GM19438 (cell line): ENCODE results near the gene CIB2.

Experiments used
- ATAC-seq: cut with Tn5 transposase; IDR thresholded peaks from one replicate; pipeline ENCODE4 v1.9.1; 2021; ENCODE audit warnings: low read depth; ENCODE audit not compliant: unreplicated experiment

CIB2 gene

DNA sequence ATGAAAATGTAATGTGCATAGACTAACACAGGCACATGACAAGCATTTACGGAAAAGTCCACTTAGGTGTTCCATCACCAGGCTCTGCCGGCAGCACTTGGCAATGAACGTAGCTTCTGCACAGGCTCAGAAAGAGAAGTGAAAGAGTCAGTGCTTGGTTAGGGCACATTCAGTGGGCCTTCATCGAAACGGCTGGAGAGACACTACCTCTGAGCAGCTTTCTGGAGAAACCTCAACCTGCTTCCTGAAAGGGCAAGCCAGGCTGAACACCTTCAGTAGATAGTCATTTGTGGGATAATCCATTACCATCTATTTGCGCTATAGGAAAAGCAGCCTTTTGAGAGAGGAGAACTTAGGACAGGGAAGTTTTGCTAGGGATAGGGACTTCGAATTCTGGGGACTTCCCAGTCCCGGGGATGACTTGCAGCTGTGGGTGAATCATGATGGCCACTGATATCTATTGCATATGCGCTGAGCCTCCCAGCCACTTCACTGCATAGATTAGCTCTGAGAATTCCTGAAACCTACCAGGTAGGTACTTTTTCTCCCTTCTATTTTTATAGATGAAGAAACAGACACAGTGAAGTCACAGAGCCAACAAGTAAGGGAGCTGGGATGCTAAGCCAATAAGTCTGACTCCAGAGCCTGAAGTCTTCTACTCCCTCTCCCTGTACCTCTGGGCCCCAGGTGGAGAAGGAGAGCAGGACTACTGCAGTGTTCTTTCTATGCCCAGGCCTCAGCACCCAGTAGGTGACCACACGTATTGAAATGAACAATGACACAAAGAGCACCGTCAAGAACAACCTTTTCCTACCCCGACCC, 43.1 kb downstream of the CIB2 start:
- ATAC-seq = no peak

DNA sequence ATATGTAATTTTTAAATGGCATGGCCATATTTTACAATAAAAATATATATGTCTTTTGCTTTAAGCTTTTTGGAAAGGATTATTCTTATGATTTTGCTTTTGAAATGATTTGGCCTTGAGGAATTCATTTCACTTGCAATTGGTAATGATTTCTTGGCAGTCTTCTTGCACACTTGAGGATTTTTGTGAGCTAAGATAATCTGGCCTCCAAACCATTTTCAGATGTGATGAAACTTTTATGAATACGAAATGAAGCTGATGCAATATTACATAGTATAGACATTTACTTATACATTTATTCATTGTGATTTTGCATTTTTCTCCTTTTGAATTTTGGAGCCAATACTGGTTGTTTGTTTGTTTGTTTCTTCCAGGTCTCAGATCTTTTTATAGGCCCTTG, 45.3 kb downstream of the CIB2 start:
- no peak for ATAC-seq

DNA sequence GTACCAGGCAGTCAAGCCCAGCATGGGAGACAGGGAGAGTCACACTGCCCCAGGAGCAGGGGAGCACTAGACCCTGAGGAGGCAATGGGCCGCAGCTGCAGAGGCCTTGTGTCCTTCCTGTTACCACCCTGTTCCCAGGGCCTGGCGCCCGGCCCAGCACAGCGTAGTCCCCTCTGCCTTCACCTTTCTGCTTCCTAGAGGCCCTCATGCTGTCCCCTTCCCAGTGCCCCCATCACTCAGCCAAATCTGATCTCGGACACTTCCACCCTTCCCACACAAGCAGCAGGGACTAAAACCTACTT, 46.8 kb downstream of the CIB2 start:
- no peak for ATAC-seq

DNA sequence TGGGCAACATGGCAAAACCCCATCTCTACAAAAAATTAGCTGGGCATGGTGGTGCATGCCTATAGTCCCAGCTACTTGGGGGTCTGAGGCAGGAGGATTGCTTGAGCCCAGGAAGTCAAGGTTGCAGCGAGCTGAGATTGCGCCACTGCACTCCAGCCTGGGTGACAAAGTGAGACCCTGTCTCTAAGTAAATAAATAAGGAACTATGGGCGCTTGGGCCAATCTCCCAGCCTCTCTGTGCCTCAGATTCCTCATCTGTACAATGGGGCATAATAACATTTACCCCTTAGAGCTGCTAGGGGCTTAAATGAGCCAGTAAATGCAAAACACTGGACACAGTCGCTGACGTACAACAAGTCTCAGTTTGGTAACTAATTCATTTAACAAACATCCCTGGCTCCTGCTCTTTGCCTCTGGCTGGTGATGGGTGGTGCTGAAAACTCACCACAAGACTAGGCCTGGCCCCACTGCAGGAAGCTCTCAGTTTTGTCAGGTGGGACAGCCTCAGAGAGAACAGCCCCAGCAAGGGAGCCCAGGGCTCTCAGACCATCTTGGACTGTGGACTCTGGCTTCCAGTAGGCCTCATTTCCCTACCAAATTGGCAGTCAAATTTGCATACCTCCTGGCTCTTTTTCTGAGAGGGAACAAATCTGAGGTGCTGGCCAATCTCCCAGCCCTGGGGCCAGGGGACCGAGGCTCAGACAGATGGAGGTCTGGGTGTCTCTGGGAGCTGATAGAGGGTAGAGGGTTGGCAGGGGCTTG, 47.4 kb downstream of the CIB2 start:
- ATAC-seq = peak; percentile 63

DNA sequence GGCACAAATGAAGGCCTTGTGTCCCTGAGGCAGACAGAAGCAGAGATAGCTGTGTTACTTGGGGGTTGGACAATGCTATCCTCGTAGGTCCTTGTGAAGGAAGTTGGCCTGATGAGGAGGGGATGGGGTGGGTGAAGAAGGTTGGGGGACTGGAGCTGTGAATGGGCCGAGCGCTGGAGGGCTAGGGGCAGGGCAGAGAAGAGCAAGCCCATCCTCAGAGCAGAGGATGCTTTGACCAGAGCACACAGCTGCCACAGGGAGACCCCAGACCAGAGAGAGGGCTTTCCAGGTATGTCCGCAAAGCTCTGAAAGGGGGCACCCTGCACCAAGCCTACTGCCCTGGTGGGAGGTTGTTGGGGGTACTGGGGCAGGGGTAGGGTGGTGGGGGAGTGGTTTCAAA, 48.1 kb downstream of the CIB2 start:
- ATAC-seq = no peak

DNA sequence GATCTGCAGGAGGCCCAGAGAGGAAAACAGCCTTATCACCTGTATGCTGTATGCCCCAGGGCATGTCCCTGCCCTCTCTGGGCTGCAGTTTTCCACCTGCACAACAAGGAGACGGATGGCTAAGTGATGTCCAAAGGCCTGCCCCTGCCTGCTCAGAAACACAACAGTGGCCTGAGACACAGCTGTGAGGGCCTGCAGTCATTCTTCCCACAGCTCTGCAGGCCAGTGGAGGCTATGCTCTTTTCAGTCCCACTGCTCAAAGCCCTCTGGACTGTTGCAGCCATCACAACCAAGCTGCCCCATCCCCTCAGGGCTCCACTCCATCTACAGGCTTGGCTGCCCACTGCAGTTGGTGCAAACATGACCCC, 48.5 kb downstream of the CIB2 start:
- ATAC-seq = no peak

DNA sequence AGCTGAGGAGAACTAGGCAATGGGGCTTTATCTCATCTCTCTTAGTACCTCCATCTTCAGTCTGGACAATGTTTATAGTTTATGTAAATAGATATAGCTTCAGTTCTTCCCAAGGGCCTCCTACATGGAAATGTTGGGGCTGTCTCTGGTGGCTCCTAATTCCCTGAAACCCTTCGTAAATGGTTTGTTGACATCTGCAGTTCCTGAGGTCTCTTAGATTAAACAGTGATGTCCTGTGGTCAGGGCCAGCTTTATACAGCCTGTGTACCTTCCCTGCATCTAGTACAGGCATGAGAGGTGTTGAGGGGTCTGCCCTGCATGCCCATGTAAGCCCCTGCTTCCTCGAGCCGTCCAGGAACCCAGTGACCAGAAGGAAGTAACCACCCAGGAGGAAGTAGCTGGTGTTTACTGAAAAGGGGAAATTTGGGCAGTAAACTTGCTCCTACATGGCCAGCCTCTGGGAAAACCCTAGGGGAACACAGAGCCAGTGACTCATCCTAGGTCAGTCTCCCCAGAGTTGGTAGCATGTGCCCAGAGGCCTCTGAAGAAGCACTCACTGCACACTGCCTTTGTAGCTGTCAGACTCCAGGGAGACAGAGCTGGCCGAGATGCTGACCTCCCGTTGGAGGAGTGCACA, 49.0 kb downstream of the CIB2 start:
- ATAC-seq = no peak

DNA sequence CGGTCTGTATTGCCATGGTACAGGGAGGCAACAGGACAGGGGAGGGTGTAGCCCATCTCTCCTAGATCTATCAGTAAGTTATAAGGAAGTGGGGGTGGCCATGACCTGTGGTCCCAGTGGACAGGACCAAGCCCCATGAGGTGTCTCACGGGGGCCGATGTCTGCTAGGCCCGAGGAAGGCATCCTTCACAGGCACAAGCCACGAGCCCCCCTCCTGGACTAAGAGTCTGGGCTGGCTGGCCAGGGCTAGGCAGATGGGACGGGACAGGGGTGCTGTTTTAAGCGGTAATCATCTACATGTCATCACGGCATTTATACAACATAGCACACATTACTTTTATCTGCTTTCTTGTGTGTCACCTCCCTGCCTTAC, 51.2 kb downstream of the CIB2 start:
- ATAC-seq = no peak

DNA sequence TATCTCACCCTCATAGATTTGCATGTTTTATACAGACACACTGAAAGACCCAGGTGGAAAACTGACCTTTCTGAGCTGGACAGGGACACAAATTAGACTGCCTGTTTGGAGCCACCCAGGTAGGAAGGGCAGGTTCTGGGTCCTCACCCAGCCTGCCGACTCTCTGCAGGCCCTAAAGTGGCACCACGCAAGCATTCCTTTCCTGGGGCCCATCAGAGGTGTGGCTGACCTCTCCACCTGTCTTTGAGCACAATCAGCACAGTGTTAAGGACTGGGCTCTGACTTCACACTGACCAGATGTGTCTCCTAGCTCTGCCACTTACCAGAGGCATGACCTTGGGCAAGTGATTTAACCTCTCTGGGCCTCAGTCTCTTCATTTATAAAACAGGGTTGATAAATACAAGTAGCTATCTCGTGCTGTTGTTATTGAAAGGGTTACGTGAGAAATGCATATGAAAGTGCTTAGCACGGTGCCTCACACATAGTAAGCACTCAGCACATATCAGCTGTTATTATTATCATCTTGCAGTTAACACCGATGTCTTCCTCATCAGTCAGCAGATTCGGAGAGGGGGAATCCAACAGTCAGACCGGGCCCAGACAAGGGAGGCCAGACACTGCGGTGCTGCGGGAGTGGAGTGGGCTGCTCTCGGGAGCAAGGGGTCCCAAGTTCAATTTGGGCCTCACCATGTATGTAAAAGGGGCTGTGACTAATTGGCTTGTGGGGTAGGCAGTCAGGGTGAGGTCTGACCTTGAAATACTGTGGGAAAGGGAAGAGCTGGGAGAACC, 51.8 kb downstream of the CIB2 start:
- no peak for ATAC-seq

DNA sequence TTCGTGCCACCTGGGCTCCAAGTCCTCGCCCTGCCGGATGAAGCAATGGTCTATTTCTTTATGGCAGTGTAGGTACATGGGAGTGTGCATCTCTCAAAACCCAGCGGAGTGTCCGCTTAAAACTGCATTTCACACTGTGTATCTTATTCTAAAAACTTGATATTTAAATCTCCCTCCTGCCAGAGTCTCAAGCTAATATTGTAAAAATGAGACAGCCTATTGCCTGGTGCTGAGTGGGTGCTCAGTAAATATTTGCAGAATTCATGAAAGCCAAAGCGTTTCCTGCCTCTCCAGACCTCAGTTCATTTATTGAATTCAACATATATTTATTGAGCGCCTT, 53.4 kb downstream of the CIB2 start:
- ATAC-seq = no peak

DNA sequence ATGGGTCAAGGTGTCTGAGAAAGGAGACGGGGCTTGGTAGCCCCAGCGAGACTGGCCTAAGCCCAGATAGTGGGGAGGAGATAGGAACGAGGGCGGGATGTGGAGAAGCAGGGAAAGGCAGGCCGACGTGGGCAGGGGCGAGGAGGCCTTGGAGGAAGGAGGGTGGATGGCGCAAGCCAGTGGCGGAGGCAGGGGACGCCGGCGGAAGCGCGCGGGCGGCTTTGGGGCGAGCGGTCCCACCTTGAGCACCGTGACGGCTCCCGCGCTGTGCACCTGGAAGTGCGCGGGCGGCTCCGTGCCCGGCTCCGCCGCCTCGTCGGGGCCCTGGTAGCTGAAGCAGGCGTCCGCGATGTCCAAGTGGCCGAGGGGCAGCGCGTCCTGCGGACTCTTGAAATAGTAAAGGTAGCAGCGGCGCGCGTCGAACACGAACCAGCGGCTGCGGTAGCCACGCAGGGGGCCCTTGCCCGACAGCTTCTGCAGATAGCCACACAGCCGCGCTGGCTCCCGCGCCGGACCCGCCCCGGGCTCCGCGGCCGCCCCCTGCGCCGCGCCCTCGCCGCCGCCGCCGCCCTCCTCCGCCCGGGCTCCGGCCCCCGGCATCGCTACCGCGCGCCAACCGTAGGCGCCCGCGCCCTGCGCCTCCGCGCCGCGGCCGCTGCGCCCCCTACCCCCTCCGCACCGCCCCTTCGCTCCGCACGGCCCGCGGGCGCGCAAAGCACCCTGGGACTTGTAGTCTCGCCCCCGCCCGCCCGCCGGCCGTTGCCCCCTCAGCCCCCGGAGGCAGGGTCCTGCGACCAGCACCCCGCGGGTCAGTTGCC, 54.0 kb downstream of the CIB2 start, which contains the start of gene TBC1D2B:
TSS of gene TBC1D2B (minus strand) at position 659 of the 818 bp plus-strand sequence. CDS start at position 600, 59 bp downstream.
- ATAC-seq = peak; percentile 62

DNA sequence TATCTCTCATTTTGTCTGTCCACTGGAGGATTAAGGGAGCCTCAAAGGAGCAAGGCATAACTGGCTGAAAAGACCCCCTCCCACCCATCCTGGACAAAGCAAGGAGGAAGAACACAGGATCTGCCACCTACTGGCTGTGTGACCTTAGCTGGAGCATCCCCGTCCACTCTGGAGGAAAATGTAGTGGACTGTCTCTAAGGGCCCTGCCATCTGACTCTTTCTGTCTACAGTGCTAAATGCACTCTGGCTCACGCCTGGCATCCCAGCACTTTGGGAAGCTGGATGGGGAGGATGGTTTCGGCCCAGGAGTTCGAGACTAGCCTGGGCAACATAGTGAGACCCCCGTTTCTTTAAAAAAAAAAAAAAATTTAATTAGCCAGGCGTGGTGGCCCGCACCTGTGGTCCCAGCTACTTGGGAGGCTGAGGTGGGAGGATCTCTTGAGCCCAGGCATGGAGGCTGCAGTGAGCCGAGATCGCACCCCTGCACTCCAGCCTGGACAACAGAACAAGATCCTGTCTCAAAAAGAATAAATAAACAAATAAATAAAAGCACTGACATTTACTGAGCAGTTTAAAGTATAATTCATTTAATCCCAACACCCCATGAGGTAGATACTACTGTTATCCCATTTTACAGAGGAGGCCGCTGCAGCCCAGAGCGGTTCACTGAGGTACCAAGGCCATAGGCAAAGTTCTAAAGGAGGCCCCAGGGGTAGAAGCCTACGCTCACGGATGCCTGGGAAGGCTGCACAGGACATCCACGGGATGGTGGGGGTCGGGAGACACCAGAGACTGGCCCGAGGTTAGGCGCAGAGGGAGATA, 54.8 kb downstream of the CIB2 start:
- no peak for ATAC-seq

DNA sequence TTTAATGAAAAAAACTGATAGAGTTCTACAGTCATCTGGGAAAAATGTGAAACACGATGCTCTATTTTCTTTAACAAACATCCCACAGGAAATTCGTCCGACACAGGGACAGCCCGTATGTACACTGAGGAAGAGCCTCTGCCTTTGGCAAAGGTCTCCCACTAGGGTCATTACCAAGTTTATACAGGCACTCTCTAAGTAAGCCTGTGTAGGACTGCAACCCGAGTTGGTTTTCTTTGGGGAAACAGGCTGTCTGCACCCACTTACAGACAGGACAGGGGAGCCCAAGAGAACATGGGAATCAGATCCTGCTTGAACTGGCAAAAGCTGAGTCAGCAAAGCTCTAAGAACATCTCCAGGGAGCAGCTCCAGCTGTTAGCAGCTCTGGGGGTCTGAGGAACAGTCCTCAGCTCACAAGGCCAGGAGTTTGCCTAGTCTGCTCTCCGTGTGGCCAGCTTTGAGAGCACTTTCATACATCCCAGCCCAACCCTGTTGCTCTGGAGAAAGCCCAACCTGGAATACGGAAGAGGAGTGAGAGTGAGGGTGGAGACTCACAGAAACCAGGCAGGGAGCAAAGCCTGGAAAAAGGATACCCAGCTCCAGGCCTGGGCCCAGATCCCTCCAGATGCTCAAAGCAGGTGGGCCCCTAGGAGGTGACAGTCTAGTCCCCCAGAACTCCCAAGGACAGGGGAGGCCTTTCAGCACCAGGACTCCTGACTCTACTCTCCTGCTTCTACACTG, 55.6 kb downstream of the CIB2 start:
- no peak for ATAC-seq

DNA sequence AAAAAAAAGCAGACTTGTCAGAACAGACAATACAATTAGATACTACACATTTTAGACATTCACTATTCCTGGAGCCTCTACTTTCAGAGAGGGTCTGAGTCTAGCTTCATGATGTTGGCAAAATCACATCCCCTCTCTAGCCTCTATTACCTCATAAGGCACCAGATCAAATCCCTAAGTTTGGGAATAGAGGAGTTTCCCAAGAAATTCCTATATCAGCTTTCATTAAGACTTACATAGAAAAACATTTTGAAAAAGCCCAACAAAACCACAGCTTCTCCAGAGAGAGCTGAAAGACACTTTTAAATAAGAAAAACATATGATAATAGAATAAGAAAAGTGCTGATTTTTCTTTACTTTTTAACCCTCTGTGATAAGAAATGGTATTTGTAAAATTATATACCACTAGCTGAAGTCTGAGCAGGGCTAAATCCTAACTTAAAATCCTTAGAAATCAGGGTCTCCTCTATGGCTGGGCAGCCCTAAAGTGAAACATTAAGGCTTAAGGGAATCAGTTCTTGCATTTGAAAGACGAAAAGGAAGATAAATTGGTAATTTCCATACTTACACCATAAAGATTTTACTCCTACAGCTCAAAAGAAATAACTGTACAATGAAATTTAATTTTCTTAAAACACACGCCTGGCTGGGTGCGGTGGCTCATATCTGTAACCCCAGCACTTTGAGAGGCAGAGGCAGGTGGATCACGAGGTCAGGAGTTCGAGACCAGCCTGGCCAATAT, 58.0 kb downstream of the CIB2 start:
- ATAC-seq = no peak

DNA sequence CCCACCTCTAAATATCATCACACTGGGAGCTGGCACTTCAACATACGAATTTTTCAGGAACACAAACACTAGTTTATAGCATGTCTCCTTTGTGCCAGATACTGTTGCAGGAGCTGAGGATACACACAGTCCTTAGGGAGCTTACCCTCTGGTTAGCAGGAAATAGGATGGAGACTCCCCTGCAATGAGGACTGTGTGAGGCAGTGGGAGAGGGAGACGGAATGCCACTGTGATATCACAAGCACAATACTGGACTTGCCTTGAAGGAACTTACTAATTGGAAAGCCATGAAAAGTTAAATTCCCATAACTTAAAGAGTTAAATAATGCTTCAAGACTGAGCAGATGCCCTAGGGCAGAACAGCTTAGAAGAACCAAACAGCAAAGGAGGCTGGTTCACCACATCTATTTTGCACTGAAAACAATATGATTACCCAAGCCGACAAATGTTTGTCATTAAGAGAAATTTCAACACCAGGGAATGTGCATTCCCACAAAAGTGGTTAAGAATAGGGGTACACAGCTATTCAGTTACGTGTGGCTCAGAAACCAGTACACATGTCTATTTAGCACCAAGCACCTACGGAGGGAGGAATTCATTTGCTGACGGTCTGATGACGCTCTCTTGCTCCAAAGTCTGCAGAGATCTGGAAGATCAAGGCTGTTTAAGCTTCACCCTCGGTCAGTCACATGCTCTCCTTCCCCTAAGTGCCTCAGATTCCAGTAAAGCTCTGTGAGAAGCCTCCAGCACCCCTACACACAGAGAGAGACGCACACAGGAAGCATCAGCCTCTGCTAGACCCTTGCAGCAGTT, 59.0 kb downstream of the CIB2 start:
- no peak for ATAC-seq

DNA sequence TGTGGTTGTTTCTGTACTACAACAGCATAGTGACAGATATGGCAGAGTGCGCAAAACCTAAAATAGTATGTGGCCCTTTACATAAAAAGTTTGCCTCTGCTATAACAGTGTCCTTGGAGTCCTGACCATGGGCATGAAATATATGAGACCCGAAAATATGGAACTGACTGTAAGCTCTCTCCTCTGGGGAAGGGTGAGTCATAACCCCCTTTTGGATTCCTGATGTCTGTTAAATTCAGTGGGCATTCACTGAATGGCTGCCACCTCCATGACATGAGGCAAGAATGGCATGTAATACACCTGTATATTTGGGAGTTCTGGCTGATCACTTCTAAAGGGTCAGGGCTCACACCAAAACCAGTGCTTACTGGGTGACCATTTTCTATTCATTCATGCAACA, 59.9 kb downstream of the CIB2 start:
- ATAC-seq = no peak

DNA sequence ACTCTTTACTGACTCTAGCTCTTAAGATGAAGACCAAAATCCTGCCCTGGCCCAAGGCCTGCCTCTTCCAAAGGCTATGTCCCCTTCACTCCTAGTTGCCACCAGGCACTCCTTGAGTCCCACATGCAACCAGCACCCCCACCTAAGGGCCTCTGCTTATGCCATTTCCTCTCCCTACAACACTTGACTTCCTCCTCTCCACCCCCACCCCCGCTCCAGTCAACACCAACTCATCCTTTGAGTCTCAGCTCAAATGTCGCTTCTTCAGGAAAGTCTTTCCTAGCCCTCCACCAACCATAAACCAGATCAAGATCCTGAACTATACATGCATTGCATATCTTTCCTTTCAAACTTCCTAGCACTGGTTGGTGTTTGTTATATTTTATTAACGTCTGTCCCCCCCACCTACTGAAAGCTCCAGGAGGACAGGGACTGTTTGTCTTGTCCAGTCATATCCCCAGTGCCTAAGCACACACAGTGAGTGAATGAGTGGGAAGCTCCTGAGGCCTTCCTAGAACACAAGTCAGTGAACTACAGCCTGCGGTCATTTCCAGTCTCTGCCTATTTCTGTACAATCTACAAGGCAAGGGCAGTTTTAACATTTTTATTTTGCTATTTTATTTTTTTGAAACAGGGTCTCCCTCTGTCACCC, 61.1 kb downstream of the CIB2 start:
- ATAC-seq = no peak
